Activated effector memory CD4-positive, alpha-beta T cell treated with Interleukin-2 at 50 U/mL for 16 hours (primary cell): ENCODE measurements around the gene C4B.
"Not testable (repeated sequence)": the region's sequence is repeated elsewhere in the genome, so short reads cannot be mapped to it uniquely, and the experiment has no call there.

ENCODE experiments used
- DNase-seq: peaks from one replicate; pipeline ENCODE4 v3.0.0-alpha.2; 2020

C4B gene

GRCh38 chr6:32037598-32038524 is 23.3 kb downstream of the C4B start, which contains the start of gene CYP21A2:
Gene CYP21A2, plus strand, starts transcription at chr6:32038415. Its CDS starts 8 bp downstream, at chr6:32038423.
- not testable (repeated sequence) for DNase-seq

- not testable (repeated sequence) for DNase-seq
Observed at GRCh38 chr6:32038878-32039277, 24.3 kb downstream of the C4B start.

GRCh38 chr6:32039321-32040274 is 25.0 kb downstream of the C4B start:
- DNase-seq = not testable (repeated sequence)

GRCh38 chr6:32040299-32041049 is 25.9 kb downstream of the C4B start:
- DNase-seq = not testable (repeated sequence)

- not testable (repeated sequence) for DNase-seq
Observed at GRCh38 chr6:32041050-32041321, 26.4 kb downstream of the C4B start.

- not testable (repeated sequence) for DNase-seq
Observed at GRCh38 chr6:32041385-32041784, 26.8 kb downstream of the C4B start.

GRCh38 chr6:32042276-32042675 is 27.7 kb downstream of the C4B start:
- DNase-seq = not testable (repeated sequence)

- not testable (repeated sequence) for DNase-seq
Observed at GRCh38 chr6:32043589-32044380, 29.2 kb downstream of the C4B start.

GRCh38 chr6:32044916-32045315 is 30.3 kb downstream of the C4B start:
- not testable (repeated sequence) for DNase-seq

GRCh38 chr6:32045811-32046449 is 31.3 kb downstream of the C4B start:
- no peak for DNase-seq

GRCh38 chr6:32046450-32047083 is 32.0 kb downstream of the C4B start:
- no peak for DNase-seq

GRCh38 chr6:32047084-32047478 is 32.5 kb downstream of the C4B start:
- no peak for DNase-seq

GRCh38 chr6:32047539-32047854 is 32.9 kb downstream of the C4B start:
- no peak for DNase-seq

GRCh38 chr6:32047855-32048766 is 33.5 kb downstream of the C4B start:
- DNase-seq = peak; percentile 45

- DNase-seq = not testable (repeated sequence)
Observed at GRCh38 chr6:32049149-32049548, 34.6 kb downstream of the C4B start.

GRCh38 chr6:32049736-32050135 is 35.1 kb downstream of the C4B start:
- DNase-seq = not testable (repeated sequence)

- no peak for DNase-seq
Observed at GRCh38 chr6:32050562-32050961, 36.0 kb downstream of the C4B start.

- not testable (repeated sequence) for DNase-seq
Observed at GRCh38 chr6:32052626-32053025, 38.0 kb downstream of the C4B start.

GRCh38 chr6:32053314-32053713 is 38.7 kb downstream of the C4B start:
- not testable (repeated sequence) for DNase-seq

- not testable (repeated sequence) for DNase-seq
Observed at GRCh38 chr6:32055756-32056155, 41.2 kb downstream of the C4B start.
